OCI-LY3 (cell line): ENCODE results near the gene DAP3.
A peak's percentile ranks its signal among the peaks of the same experiment; 100 is the strongest.

Experiments
- CTCF ChIP-seq: fragments of 200-600, 300-600 bp; sonication (generic); IDR thresholded peaks from 2 replicates; pipeline ENCODE4 v1.5.1; 2014; ENCODE audit warnings: antibody characterized with exemption, low read length, low read depth
- EZH2phosphoT487 ChIP-seq: fragments of 200-600 bp; shearing (Covaris generic); IDR thresholded peaks from 2 replicates; pipeline ENCODE4 v1.6.1; 2018; ENCODE audit warnings: antibody characterized with exemption, mixed run types, low read depth

GRCh38 chr1:155729031-155729898 lies 40.4 kb downstream of the DAP3 start:
- TF ChIP-seq CTCF (peak; percentile 78), EZH2phosphoT487 (no peak)
